RWPE1 (cell line): Measurements from ENCODE around the gene CALML6.

Experiments
- CTCF ChIA-PET: fragments of 350-600 bp; sonication (Branson Sonifier 250); formaldehyde crosslinking; extraction: SDS; loops from one replicate; lab custom pipeline; 2021; lab: Yijun Ruan, JAX
- POLR2A ChIA-PET: fragments of 400-600 bp; formaldehyde crosslinking; extraction: SDS; loops from one replicate; lab custom pipeline; 2020; ENCODE audit warnings: antibody characterized with exemption; ENCODE audit not compliant: low non-redundant PET; lab: Yijun Ruan, JAX
- DNase-seq: peaks from one replicate; pipeline ENCODE4 v3.0.0; 2012; ENCODE audit warnings: low spot score
- H3K27ac ChIP-seq: fragments of 450-650 bp; 2 replicates; pipeline ENCODE4 v1.5.1; 2017
- TF ChIP-seq, protein P1 (sequence below): fragments of 450-650 bp; conservative IDR thresholded peaks from 2 replicates; pipeline ENCODE4 v1.5.1; 2017; ENCODE audit warnings: low read depth, mild to moderate bottlenecking

CALML6 gene

DNA sequence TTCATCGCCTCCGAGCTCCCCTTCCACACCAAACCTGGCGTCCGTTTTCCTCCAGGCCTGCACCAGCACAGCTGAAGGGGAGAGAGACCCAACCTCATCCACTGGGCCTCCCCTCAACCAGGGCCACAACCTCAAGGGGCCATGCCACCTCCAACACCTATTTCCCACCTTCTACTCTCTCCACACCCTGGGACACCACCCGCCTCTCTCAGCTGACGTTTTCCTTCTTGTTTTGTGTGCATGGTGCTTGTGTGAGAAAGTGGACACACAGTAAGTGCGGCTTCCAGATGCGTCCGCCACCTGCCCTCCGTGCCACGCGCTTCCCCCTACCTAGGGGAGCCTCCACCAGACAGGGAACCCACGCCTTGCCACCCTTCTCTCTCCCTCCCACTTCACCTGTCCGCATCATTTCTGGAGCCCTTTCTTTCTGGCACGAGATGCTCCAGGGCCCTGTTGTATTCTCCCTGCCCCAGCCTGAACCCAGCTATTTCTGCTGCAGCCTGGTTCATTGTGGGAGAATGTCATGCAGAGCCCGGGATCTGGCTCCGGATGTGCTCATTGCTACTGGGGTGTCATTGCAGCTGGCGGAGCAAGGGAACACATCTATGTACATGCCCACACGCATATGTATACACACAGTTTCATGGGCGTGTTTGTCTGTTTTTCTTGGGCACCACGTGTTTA lies 22.8 kb upstream of the CALML6 start:
- POLR2A ChIA-PET: interaction anchor here (1.1 kb wide), 1 partner anchor 15 kb away, joined by 3 read pairs; no protein-coding TSS in a partner anchor
- H3K27ac ChIP-seq: peak overlapping the region; percentile 93
- peak; percentile 30 for DNase-seq
- TF ChIP-seq, protein P1, sequence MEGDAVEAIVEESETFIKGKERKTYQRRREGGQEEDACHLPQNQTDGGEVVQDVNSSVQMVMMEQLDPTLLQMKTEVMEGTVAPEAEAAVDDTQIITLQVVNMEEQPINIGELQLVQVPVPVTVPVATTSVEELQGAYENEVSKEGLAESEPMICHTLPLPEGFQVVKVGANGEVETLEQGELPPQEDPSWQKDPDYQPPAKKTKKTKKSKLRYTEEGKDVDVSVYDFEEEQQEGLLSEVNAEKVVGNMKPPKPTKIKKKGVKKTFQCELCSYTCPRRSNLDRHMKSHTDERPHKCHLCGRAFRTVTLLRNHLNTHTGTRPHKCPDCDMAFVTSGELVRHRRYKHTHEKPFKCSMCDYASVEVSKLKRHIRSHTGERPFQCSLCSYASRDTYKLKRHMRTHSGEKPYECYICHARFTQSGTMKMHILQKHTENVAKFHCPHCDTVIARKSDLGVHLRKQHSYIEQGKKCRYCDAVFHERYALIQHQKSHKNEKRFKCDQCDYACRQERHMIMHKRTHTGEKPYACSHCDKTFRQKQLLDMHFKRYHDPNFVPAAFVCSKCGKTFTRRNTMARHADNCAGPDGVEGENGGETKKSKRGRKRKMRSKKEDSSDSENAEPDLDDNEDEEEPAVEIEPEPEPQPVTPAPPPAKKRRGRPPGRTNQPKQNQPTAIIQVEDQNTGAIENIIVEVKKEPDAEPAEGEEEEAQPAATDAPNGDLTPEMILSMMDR: no peak
- CTCF ChIA-PET: interaction anchor here (0.5 to 1.3 kb wide), 2 partner anchors 16 to 113 kb away, joined by 3 to 5 read pairs; no protein-coding TSS in a partner anchor

DNA sequence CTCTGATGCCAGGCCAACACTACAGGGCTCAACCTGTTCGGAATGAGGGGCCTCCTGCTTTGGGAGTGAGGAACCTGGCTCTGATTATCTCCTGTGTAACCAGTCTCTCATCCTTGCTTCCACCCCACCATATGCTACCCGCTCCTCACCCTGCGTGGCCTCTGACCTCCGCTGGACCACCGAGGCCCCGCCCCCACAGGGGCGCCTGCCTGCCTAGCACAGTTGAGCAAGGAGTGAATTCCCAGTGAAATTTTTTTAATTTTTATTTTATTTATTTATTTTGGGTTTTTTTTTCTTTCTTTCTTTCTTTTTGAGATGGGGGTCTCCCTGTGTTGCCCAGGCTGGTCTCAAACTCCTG lies 22.3 kb upstream of the CALML6 start:
- peak overlapping the region; percentile 93 for H3K27ac ChIP-seq
- TF ChIP-seq, protein P1: no peak
- DNase-seq: no peak
- ChIA-PET POLR2A (no interaction called here), CTCF (interaction anchor here (0.5 kb wide), 1 partner anchor 113 kb away, joined by 3 read pairs; no protein-coding TSS in a partner anchor)

DNA sequence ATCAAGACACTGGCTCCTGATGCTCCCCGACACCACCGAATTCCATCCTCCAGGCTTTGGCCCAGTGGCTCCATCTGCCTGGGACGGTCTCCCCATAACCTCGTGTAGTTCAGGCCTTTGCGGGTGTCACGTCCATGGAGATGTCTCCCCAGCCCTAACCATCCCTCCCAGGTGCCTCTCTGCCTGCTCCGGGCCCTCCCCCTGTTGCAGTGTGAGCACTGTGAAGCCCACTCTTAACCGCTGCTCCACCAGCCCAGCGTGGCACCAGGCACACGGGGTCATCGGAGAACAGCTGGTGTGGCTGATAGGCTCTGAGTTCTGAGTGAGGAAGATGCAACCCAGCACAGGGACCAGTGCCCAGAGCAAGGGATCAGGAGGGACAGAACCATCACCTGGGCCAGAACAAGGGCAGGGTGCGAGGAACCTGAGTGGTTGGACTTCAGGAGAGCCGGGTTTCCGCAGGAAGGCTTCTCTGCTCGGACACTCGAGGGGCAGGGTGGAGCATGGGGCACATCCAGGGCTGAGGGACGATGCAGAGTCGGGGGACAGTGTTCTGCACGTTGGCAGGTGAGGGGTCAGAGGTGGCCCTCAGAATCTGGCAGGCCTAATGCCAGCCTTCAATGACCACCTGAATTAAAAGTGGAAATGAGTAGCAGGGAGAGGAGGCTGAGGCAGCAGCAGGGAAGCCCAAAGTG lies 21.6 kb upstream of the CALML6 start:
- no peak for DNase-seq
- TF ChIP-seq, protein P1: no peak
- POLR2A ChIA-PET: no interaction called here
- CTCF ChIA-PET: interaction anchor here (1.9 kb wide), 1 partner anchor 12 kb away, joined by 18 read pairs; no protein-coding TSS in a partner anchor
- H3K27ac ChIP-seq: peak overlapping the region; percentile 93

DNA sequence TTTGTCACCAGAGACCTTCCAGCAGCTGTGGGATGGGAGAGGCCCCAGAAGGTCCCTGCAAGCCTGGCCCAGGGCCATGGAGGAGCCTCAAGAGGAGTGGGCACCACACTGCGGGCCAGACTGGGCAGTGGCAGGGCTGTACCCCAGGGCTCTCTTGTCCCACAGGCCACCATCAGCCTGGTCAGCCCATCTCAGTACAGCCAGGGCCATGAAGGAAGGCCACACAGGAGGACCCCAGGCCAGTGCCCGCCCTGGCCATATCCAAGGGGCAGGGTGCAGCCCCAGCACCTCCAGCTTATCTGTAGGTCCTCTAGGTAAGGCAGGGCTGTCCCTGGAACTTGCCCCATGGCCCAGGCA lies 21.1 kb upstream of the CALML6 start:
- no peak for DNase-seq
- peak overlapping the region; percentile 93 for H3K27ac ChIP-seq
- TF ChIP-seq, protein P1: no peak
- ChIA-PET POLR2A (no interaction called here), CTCF (interaction anchor here (1.4 to 1.9 kb wide), 2 partner anchors 12 to 15 kb away, joined by 3 to 18 read pairs; no protein-coding TSS in a partner anchor)

DNA sequence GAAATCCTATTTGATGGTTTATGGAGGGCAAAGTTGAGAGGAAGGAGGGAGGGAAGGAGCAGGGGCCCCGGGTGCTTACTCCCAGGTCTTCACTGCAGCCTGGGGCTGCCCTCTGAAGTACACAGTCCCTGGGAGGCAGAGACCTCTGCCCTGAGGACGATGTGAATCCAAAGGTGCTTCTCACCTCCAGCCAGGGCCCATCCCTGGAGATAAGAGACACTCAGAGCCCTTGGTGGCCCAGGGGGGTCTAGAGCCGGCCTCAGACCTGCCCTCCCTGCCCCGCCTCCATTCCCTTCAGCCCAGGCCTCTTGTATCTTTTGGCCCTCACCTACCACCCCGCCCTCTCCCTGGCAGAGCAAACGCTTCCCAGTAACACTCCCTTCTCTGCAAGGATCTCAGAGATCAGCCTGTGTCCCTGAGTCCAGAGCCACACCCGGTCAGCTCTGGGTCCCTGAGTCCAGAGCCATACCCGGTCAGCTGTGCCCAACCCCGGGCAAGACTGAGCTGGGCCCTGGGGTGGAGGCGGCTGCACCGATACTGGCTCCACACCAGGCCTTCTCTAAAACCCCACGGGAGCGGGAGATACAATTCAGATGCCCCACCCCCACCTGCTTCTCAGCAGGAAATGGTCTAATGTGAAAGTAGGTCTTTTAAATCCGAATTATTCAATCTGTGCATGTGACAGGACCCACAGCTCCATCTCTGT lies 20.6 kb upstream of the CALML6 start:
- TF ChIP-seq, protein P1: no peak
- ChIA-PET POLR2A (no interaction called here), CTCF (interaction anchor here (1.4 to 1.9 kb wide), 2 partner anchors 11 to 14 kb away, joined by 3 to 18 read pairs; no protein-coding TSS in a partner anchor)
- H3K27ac ChIP-seq: peak overlapping the region; percentile 93
- no peak for DNase-seq

DNA sequence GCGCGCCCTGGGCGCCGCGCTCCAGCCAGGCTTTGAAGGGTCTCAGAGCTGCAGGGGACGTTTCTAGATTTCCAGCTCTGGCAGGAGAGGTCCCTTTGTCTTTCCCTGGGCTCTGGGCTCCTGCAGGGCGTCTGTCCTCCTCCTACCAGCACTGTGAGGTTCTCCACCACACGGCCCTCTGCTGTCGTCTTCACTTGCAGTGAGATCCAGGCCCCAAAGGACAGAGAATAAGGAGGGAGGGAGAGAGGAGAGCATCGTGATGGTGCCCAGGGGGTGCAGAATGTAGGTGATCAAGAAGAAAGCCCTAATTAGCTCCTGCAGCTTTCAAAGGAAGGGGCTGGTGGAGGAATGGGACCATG lies 20.0 kb upstream of the CALML6 start:
- H3K27ac ChIP-seq: peak overlapping the region; percentile 93
- TF ChIP-seq, protein P1: no peak
- DNase-seq: no peak
- ChIA-PET POLR2A (no interaction called here), CTCF (interaction anchor here (1.4 to 1.9 kb wide), 2 partner anchors 11 to 14 kb away, joined by 3 to 18 read pairs; no protein-coding TSS in a partner anchor)
